Mononuclear cell (primary cell): ENCODE results near the gene VAMP1. TPM values are rescaled to one million over a fixed set of nuclear protein-coding genes. Genes with fewer than 3 reads are reported as not detected.
"Not testable (repeated sequence)": the region's sequence is repeated elsewhere in the genome, so short reads cannot be mapped to it uniquely, and the experiment has no call there.

Source experiments
- H3K27me3 ChIP-seq: 2 replicates; pipeline ENCODE4 v1.6.0; 2011; ENCODE audit warnings: low read length, control low read depth; ENCODE audit not compliant: insufficient read depth
- H3K4me1 ChIP-seq: 2 replicates; pipeline ENCODE4 v1.5.1; 2011; ENCODE audit warnings: mild to moderate bottlenecking, low read length, control low read depth; ENCODE audit not compliant: insufficient read depth
- H3K4me3 ChIP-seq: 2 replicates; pipeline ENCODE4 v1.5.1; 2011; ENCODE audit warnings: mild to moderate bottlenecking, low read length, moderate library complexity
- H3K9me3 ChIP-seq: 2 replicates; pipeline ENCODE4 v1.5.1; 2011; ENCODE audit warnings: low read depth, mild to moderate bottlenecking, control low read depth, low read length
- total RNA-seq: library from RNA; depleted of rRNA; stranded (reverse); fragments of >200 nt; gene quantifications from one replicate; pipeline ENCODE4 v1.2.3, GENCODE V29; 2012

VAMP1 gene
- total RNA-seq, 1 donor, result 13.9 TPM

GRCh38 chr12:6444704-6445688, 25.5 kb downstream of the VAMP1 start, which contains the start of gene CD27:
Gene CD27 (plus strand): TSS chr12:6444955. CDS start chr12:6445096, 141 bp downstream.
- H3K4me3 ChIP-seq, result peak within 1 kb of the TSS; percentile 47
- H3K9me3 ChIP-seq, result no peaks in the 10 kb centered on the region
- peaks cover 41% of the 10 kb centered on the region for H3K4me1 ChIP-seq
- H3K27me3 ChIP-seq, result no peaks in the 10 kb centered on the region

GRCh38 chr12:6444031-6444430, 26.4 kb downstream of the VAMP1 start:
- Histone ChIP-seq H3K9me3 (no peaks in the 10 kb centered on the region), H3K4me3 (no peak overlapping the region), H3K27me3 (no peaks in the 10 kb centered on the region), H3K4me1 (peaks cover 40% of the 10 kb centered on the region)

DNA sequence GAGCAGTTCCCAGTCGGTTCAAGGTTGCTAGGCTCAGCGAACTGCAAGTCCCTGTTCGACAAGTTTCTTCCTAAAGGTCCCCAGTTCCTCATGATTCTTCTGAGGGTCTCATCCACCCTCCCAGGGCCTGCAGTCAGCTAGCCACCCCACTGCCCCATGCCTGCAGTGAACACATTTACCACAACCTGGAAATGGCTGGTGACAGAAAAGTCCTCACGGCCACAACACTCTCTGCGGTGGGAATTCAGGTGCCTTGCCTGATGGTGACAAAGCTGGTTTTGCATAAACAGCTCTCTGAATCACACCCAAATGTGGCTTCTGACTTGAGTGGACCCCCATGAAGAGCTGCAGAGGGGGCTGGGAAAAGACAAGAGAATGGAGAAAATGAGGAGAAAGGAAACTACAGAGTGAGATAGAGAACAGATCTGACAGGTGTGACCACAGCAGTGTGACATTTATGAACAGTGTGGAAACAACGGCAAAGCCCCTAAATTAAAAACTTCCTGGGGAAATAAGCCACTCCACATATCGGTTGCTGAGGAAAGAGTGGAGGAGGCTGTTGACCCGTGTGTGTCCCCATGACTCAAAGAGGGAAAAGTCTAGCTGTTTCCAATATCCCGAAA, 27.0 kb downstream of the VAMP1 start:
- peaks cover 40% of the 10 kb centered on the region for H3K4me1 ChIP-seq
- no peak overlapping the region for H3K4me3 ChIP-seq

DNA sequence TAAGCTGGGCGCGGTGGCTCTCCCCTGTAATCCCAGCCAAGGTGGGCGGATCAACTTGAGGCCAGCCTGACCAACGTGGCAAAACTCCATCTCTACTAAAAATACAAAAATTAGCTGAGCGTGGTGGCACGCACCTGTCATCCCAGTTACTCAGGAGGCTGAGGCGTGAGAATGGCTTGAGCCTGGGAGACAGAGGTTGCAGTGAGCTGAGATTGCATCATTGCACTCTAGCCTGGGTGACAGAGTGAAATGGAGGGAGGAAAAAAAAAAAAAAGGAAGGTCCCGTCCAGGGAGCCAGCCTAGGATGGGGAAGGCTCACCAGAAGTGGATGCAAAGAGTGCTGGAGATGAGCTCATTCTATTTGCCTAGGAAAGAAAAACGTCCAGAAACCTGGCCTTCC, 27.6 kb downstream of the VAMP1 start:
- Histone ChIP-seq H3K4me1 (peaks cover 35% of the 10 kb centered on the region), H3K4me3 (no peak overlapping the region), H3K9me3 (no peaks in the 10 kb centered on the region), H3K27me3 (no peaks in the 10 kb centered on the region)

More for the DNA sequence above, 27.0 kb downstream of the VAMP1 start:
- H3K27me3 ChIP-seq, result no peaks in the 10 kb centered on the region
- no peaks in the 10 kb centered on the region for H3K9me3 ChIP-seq

- Histone ChIP-seq H3K9me3 (no peaks in the 10 kb centered on the region), H3K4me1 (peaks cover 18% of the 10 kb centered on the region), H3K27me3 (no peaks in the 10 kb centered on the region), H3K4me3 (no peak overlapping the region)
Observed at GRCh38 chr12:6440391-6440790, 30.1 kb downstream of the VAMP1 start.

- no peaks in the 10 kb centered on the region for H3K27me3 ChIP-seq
- H3K4me1 ChIP-seq, result peaks cover 21% of the 10 kb centered on the region
- H3K4me3 ChIP-seq, result no peak overlapping the region
- H3K9me3 ChIP-seq, result no peaks in the 10 kb centered on the region
Observed at GRCh38 chr12:6438345-6438744, 32.1 kb downstream of the VAMP1 start.

GRCh38 chr12:6437586-6437985, 32.9 kb downstream of the VAMP1 start:
- H3K4me1 ChIP-seq, result peaks cover 16% of the 10 kb centered on the region
- no peaks in the 10 kb centered on the region for H3K9me3 ChIP-seq

DNA sequence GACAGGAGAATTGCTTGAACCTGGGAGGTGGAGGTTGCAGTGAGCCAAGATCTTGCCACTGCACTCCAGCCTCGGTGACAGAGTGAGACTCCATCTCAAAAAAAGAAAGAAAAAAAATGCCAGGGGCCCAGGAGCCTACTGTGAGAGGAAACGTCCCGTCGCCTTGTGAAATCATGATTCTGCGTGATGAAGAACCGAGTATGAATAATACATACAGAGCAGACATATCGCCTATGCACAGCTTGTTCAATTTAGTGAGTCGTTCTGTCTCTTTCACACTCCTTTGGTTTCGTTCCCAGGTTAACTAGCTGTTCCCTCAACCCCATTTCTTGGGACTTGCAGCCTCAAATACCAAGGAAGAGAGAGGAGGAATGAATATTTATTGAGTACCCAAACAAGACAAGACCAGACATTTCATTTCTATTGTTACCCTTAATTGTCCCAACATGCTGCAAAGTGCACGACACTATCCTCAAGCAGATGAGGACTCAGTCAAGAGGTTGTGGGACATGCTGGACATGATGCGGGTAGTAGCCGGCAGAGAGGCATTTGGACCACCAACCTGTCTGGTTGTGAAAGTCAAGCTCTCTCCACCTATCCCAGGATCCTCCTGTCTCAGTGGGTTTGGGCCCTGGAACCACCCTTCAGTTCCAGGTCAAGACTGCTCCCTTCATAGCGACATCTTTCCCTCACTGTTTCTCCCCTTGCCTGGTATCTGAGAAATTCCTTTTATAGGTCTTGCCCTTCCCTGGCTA, 34.3 kb downstream of the VAMP1 start:
- no peaks in the 10 kb centered on the region for H3K9me3 ChIP-seq
- peaks cover 23% of the 10 kb centered on the region for H3K4me1 ChIP-seq
- H3K27me3 ChIP-seq, result no peaks in the 10 kb centered on the region
- H3K4me3 ChIP-seq, result no peak overlapping the region

More at GRCh38 chr12:6437586-6437985, 32.9 kb downstream of the VAMP1 start:
- Histone ChIP-seq H3K27me3 (no peaks in the 10 kb centered on the region), H3K4me3 (no peak overlapping the region)

DNA sequence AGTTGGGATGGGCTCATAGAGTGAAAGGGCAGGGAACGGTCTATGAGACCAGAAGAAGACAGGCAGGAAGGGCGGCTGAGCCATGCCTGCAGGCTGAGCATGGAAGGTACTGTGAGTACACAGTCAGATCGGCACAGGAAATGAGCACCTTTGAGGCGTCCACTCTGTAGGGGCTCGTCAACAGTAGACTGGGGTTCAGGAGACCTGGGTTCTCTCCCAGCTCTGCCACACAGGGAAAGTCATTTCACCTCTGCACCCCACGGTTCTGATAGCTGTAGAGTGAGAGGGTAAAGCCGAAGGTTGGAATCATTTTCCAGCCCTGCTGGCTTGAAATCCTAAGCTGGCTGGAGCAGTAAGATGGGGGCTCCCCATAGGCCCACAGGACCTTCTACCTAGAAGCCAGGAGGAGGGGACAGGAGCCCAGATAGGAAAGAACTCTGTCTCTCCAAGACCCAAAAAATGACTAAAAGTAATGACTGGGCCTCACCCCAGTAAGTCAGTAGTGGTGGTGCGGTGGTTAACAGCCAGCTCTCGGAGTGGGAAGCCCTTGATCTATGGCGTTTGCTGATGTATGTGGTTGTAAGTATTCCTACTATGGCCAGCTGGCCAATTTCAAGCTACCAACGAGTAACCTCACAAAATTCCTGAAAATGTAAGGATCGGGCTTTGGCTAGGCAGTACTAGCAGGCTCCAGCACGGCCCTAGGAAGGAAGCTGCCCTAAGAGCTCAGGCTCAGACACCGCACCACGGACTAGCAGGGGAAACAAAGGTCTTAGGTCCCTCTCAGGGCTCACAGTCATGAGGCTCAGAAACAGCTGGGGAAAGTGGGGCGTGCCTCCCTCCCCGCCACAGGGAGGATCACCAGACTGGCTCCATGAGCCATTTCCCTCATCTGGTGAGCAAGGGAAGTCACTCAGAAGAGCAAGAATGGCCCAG, 36.0 kb downstream of the VAMP1 start:
- no peak overlapping the region for H3K4me3 ChIP-seq
- H3K9me3 ChIP-seq, result no peaks in the 10 kb centered on the region
- no peaks in the 10 kb centered on the region for H3K27me3 ChIP-seq
- H3K4me1 ChIP-seq, result peaks cover 36% of the 10 kb centered on the region

GRCh38 chr12:6432991-6433390, 37.5 kb downstream of the VAMP1 start:
- Histone ChIP-seq H3K9me3 (no peaks in the 10 kb centered on the region), H3K4me3 (no peak overlapping the region), H3K27me3 (no peaks in the 10 kb centered on the region), H3K4me1 (peaks cover 36% of the 10 kb centered on the region)

DNA sequence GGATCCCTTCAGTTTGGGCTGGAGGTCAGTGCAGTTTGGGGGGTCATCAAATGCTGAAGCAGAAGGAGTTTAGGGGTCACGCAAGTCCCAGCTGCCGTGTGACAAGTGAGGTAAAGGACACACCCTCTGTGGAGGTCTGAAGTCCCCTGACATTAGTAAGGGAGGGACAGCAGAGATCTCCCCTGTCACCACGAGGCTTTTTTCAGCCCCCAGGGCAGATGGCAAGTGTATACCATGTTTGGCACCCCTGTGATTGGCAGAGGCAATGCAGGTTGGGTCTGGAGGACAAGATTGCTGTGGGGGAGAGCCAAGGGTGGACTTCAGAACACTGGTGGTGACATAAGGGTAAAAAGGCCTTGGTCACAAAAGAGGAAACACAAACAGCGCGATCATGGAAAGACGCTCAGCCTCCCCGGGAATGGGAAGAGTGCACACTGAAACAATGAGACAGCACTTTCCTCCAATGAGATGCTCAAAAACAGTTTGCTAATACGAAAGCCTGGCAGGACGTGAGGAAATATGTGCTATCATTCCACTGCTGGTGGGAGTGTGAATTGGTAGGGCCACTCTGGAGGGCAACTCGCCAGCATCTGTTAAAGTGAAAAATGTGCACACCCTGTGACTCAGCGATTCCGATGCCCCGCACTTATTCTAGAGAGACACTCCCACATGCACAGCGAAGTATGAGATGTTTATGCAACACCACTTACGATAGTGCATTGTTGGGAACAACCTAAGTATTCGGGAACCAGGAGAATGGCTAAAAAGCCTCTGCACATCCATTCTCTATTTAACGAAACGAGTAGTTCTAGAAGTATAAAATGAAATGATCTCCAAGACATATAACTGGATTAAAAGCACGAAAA, 40.1 kb downstream of the VAMP1 start:
- no peaks in the 10 kb centered on the region for H3K27me3 ChIP-seq
- no peak overlapping the region for H3K4me3 ChIP-seq
- no peaks in the 10 kb centered on the region for H3K9me3 ChIP-seq
- peaks cover 63% of the 10 kb centered on the region for H3K4me1 ChIP-seq

- H3K4me3 ChIP-seq, result no peak overlapping the region
- H3K9me3 ChIP-seq, result no peaks in the 10 kb centered on the region
- peaks cover 64% of the 10 kb centered on the region for H3K4me1 ChIP-seq
- no peaks in the 10 kb centered on the region for H3K27me3 ChIP-seq
Observed at GRCh38 chr12:6428326-6428725, 42.2 kb downstream of the VAMP1 start.

GRCh38 chr12:6427796-6428195, 42.7 kb downstream of the VAMP1 start:
- H3K4me1 ChIP-seq, result peaks cover 66% of the 10 kb centered on the region
- H3K4me3 ChIP-seq, H3K9me3 ChIP-seq, H3K27me3 ChIP-seq: not testable (repeated sequence)
